ENCODE measurements around the gene RBM11. TPM values are rescaled to one million over a fixed set of nuclear protein-coding genes. Genes with fewer than 3 reads are reported as not detected.

RBM11 gene
- total and polyA plus RNA-seq, 2 donors (not counting 3 experiments of a cell fraction or from before 2014, with no cell fraction given): not detected

DNA sequence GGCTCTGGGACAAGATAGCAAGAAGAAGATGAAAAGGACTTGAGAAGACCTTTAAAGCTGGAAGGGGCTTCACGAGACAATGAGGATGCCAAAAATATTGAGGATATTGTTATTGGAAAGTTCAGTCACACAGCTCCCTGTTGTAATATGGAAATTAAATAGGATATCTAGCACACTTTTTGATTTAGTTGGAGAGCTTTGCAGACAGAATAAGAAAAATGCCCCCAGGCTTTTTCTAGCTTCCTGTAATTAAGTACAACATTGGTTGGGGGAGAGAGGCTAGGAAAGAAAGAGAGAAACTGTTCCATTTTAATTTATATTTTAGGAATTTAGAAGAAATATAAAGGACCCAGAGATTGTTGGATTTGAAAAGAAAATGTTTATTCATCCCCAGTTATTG lies 27.5 kb downstream of the RBM11 start:
- Histone ChIP-seq H4K20me1 (replicated peaks; ENCODE audit: control insufficient read depth, extremely low read depth, insufficient read depth, low read length) (no peaks in the 10 kb centered on the region), H3K27me3 (ENCODE audit: control insufficient read depth in 2 of 2, insufficient read depth in 2 of 2, low read length in 2 of 2) (no peaks in the 10 kb centered on the region), H3K4me3 (replicated peaks in 1 of 3; ENCODE audit: insufficient read depth in 1 of 3, low read depth in 1 of 3, low read length in 3 of 3) (no peak overlapping the region), H3K27ac (ENCODE audit: insufficient read depth, low read depth, low read length) (no peak overlapping the region), H3K4me2 (ENCODE audit: insufficient read depth, low read length) (no peak overlapping the region), H3K9me1 (replicated peaks; ENCODE audit: control insufficient read depth, extremely low read depth, insufficient read depth, low read length) (no peaks in the 10 kb centered on the region), H3K4me1 (ENCODE audit: control insufficient read depth, extremely low read depth, insufficient read depth, low read length) (no peaks in the 10 kb centered on the region), H3K9me3 (replicated peaks; ENCODE audit: control insufficient read depth, insufficient read depth, low read length) (no peaks in the 10 kb centered on the region), H3K79me2 (ENCODE audit: control insufficient read depth, insufficient read depth, low read length) (no peaks in the 10 kb centered on the region), H3K9ac (replicated peaks; ENCODE audit: extremely low read depth, insufficient read depth, low read length) (no peak overlapping the region), H3K36me3 (ENCODE audit: control insufficient read depth in 2 of 2, extremely low read depth in 1 of 2, insufficient read depth in 2 of 2, low read length in 2 of 2) (no peaks in the 10 kb centered on the region), H2AFZ (ENCODE audit: low read depth, low read length) (no peak overlapping the region)
- intact Hi-C loops (cut with micrococcal nuclease) (no loop called here), dilution Hi-C loops (cut with MboI; ENCODE audit: extremely low pct_ligation_motif_present, low sequenced_read_pairs) (no loop called here)
- TF ChIP-seq GATA2 (IDR thresholded peaks at IDR 0.05; ENCODE audit: insufficient read depth, insufficient read length, low read depth, low read length): no peak
- TF ChIP-seq, protein P1, sequence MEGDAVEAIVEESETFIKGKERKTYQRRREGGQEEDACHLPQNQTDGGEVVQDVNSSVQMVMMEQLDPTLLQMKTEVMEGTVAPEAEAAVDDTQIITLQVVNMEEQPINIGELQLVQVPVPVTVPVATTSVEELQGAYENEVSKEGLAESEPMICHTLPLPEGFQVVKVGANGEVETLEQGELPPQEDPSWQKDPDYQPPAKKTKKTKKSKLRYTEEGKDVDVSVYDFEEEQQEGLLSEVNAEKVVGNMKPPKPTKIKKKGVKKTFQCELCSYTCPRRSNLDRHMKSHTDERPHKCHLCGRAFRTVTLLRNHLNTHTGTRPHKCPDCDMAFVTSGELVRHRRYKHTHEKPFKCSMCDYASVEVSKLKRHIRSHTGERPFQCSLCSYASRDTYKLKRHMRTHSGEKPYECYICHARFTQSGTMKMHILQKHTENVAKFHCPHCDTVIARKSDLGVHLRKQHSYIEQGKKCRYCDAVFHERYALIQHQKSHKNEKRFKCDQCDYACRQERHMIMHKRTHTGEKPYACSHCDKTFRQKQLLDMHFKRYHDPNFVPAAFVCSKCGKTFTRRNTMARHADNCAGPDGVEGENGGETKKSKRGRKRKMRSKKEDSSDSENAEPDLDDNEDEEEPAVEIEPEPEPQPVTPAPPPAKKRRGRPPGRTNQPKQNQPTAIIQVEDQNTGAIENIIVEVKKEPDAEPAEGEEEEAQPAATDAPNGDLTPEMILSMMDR (IDR thresholded peaks at IDR 0.05; ENCODE audit: extremely low read depth in 1 of 2, insufficient read depth in 1 of 2, low read depth in 1 of 2, low read length in 2 of 2): no peak
- TF ChIP-seq, protein P2, sequence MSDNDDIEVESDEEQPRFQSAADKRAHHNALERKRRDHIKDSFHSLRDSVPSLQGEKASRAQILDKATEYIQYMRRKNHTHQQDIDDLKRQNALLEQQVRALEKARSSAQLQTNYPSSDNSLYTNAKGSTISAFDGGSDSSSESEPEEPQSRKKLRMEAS (IDR thresholded peaks at IDR 0.05; ENCODE audit: insufficient read depth, insufficient read length): no peak
- TF ChIP-seq JUN (IDR thresholded peaks at IDR 0.05; ENCODE audit: borderline replicate concordance, insufficient read depth, insufficient read length, low read depth): no peak
- no peak for TF ChIP-seq POLR2AphosphoS5 (IDR thresholded peaks at IDR 0.05; ENCODE audit: insufficient read depth, low read depth, low read length)
- no peak for TF ChIP-seq POLR2A (IDR thresholded peaks at IDR 0.05; ENCODE audit: low read depth, low read length)
- no peak for TF ChIP-seq FOS (IDR thresholded peaks at IDR 0.05; ENCODE audit: borderline replicate concordance, insufficient read depth, low read length)
- no peak for TF ChIP-seq MYC (IDR thresholded peaks at IDR 0.05; ENCODE audit: low read depth, low read length)
- no peak for TF ChIP-seq EZH2 (IDR thresholded peaks at IDR 0.05; ENCODE audit: borderline replicate concordance, low read depth, low read length, severe bottlenecking)
- DNase-seq (ENCODE audit: low read depth, low spot score) (no peak), FAIRE-seq (no peak)
- POLR2A ChIA-PET: no interaction called here
- BruUV-seq (replicated peaks): no TSS peak
- CTCF ChIA-PET: interaction anchor here (1.0 kb wide), 1 partner anchor 17 kb away, joined by 5 read pairs; no protein-coding TSS in a partner anchor
